K562 (cell line): Measurements from ENCODE around the gene SULT1A3. TPM values are rescaled to one million over a fixed set of nuclear protein-coding genes. Genes with fewer than 3 reads are reported as not detected.

ENCODE experiments used
- CEBPB ChIP-seq: fragments of 450-650 bp; IDR thresholded peaks from 2 replicates; pipeline ENCODE4 v1.6.1; 2016; ENCODE audit warnings: missing genetic modification characterization, missing compliant biosample characterization
- DMBX1 ChIP-seq: fragments of 250-450 bp; sonication (Bioruptor Pico); IDR thresholded peaks from 2 replicates; pipeline ENCODE4 v1.8.0; 2022; ENCODE audit warnings: inconsistent platforms, mild to moderate bottlenecking, moderate library complexity, borderline replicate concordance
- EGR1 ChIP-seq: fragments of 450-650 bp; conservative IDR thresholded peaks from 2 replicates; pipeline ENCODE4 v1.6.1; 2017; ENCODE audit warnings: mild to moderate bottlenecking
- EP300 ChIP-seq: IDR thresholded peaks from 2 replicates; pipeline ENCODE4 v1.6.1; 2012; ENCODE audit warnings: low read length, improper control_type of control experiment
- L3MBTL2 ChIP-seq: fragments of 450-650 bp; IDR thresholded peaks from 2 replicates; pipeline ENCODE4 v1.6.1; 2016; ENCODE audit warnings: mild to moderate bottlenecking, moderate library complexity
- MED1 ChIP-seq: sonication (generic); formaldehyde crosslinking; IDR thresholded peaks from 2 replicates; pipeline ENCODE4 v1.8.1; 2023; ENCODE audit warnings: missing genetic modification reagents, borderline replicate concordance
- MEIS2 ChIP-seq: fragments of 450-650 bp; IDR thresholded peaks from 2 replicates; pipeline ENCODE4 v1.6.1; 2014; ENCODE audit warnings: mild to moderate bottlenecking; ENCODE audit not compliant: partially characterized antibody
- PTTG1 ChIP-seq: fragments of 450-650 bp; IDR thresholded peaks from 2 replicates; pipeline ENCODE4 v1.6.1; 2016; ENCODE audit warnings: low read depth, mild to moderate bottlenecking, missing genetic modification characterization, missing compliant biosample characterization
- RUNX1 ChIP-seq: sonication (generic); IDR thresholded peaks from 2 replicates; pipeline ENCODE4 v1.6.1; 2016; ENCODE audit warnings: antibody characterized with exemption, low read depth
- SMAD2 ChIP-seq: fragments of 150-350 bp; IDR thresholded peaks from 2 replicates; pipeline ENCODE4 v1.6.1; 2014; ENCODE audit warnings: low read depth, mild to moderate bottlenecking, low read length
- ZHX1 ChIP-seq: fragments of 150-350 bp; conservative IDR thresholded peaks from 2 replicates; pipeline ENCODE4 v1.6.1; 2014; ENCODE audit warnings: low read length
- ZNF408 ChIP-seq: fragments of 250-450 bp; sonication (Bioruptor Pico); IDR thresholded peaks from 2 replicates; pipeline ENCODE4 v1.4.0; 2020; ENCODE audit warnings: low read depth, mild to moderate bottlenecking, moderate library complexity
- ZNF41 ChIP-seq: fragments of 250-450 bp; sonication (Bioruptor Pico); conservative IDR thresholded peaks from 2 replicates; pipeline ENCODE4 v1.4.0; 2020; ENCODE audit warnings: mild to moderate bottlenecking
- polyA plus RNA-seq, 8 experiments: library from polyadenylated mRNA; depleted of rRNA in 4 of 8; stranded (reverse) in 5 of 8; unstranded in 3 of 8; fragments of >200 nt; fragmentation: Nextera tagmentation in 2 of 8; fragmentation: Illumina TruSeq in 1 of 8; extraction: Ambion mirVana in 2 of 8; extraction: Trizol in 1 of 8; gene quantifications; 2 replicates each; pipeline versions ENCODE4 v1.2.1 to v1.2.3, GENCODE V29; 2011 to 2014; ENCODE audit warnings: inconsistent platforms in 1 of 8, missing spikeins in 1 of 8
- total RNA-seq, 7 experiments: library from RNA; depleted of rRNA in 6 of 7; stranded (reverse); fragments of >200 nt in 6 of 7; fragmentation: Illumina TruSeq in 2 of 7; extraction: Trizol in 2 of 7; gene quantifications; 2 replicates each; pipeline versions ENCODE4 v1.2.1 to v1.2.3, GENCODE V29; 2011 to 2021; ENCODE audit warnings: low replicate concordance in 1 of 7
- TF ChIP-seq, protein P1 (sequence below): IDR thresholded peaks from 2 replicates; pipeline ENCODE4 v1.6.1; 2011; ENCODE audit warnings: borderline replicate concordance, low read depth, mild to moderate bottlenecking, moderate library complexity, low read length; ENCODE audit not compliant: insufficient read depth, poor library complexity, severe bottlenecking

SULT1A3 gene
- total and polyA plus RNA-seq, 9 of the 15 experiments (the other 6 are each of a cell fraction or from before 2014, with no cell fraction given): 2.4 to 18.0 (median 7.3) TPM

- TF ChIP-seq EGR1 (no peak), MED1 (CRISPR knock-in tag) (no peak), RUNX1 (no peak), L3MBTL2 (peak; percentile 73), ZNF408 (no peak), ZNF41 (CRISPR knock-in tag) (no peak), ZHX1 (no peak), PTTG1 (tag) (no peak), DMBX1 (CRISPR knock-in tag) (0 out of 2 replicates have a peak, but pooled peaks have one; percentile 33), CEBPB (tag) (peak; percentile 48), EP300 (no peak), SMAD2 (no peak), MEIS2 (no peak)
- TF ChIP-seq, protein P1, sequence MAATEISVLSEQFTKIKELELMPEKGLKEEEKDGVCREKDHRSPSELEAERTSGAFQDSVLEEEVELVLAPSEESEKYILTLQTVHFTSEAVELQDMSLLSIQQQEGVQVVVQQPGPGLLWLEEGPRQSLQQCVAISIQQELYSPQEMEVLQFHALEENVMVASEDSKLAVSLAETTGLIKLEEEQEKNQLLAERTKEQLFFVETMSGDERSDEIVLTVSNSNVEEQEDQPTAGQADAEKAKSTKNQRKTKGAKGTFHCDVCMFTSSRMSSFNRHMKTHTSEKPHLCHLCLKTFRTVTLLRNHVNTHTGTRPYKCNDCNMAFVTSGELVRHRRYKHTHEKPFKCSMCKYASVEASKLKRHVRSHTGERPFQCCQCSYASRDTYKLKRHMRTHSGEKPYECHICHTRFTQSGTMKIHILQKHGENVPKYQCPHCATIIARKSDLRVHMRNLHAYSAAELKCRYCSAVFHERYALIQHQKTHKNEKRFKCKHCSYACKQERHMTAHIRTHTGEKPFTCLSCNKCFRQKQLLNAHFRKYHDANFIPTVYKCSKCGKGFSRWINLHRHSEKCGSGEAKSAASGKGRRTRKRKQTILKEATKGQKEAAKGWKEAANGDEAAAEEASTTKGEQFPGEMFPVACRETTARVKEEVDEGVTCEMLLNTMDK: no peak
These were observed 13.2 kb upstream of the SULT1A3 start (continued) for GRCh38 chr16:30185683-30186421.
